HepG2 (cell line): ENCODE results near the gene PCBP1. TPM values are rescaled to one million over a fixed set of nuclear protein-coding genes. Genes with fewer than 3 reads are reported as not detected.

ENCODE experiments used
- BORCS8-MEF2B ChIP-seq: sonication (generic); formaldehyde crosslinking; IDR thresholded peaks from 2 replicates; pipeline ENCODE4 v1.8.0; 2022; ENCODE audit warnings: mild to moderate bottlenecking, missing genetic modification reagents
- BRCA1 ChIP-seq: sonication (generic); formaldehyde crosslinking; IDR thresholded peaks from 2 replicates; pipeline ENCODE4 v1.4.0; 2020; ENCODE audit warnings: missing genetic modification reagents
- FOSL2 ChIP-seq: sonication (generic); formaldehyde crosslinking; IDR thresholded peaks from 2 replicates; pipeline ENCODE4 v1.4.0; 2020; ENCODE audit warnings: missing genetic modification reagents
- HOXA3 ChIP-seq: sonication (generic); formaldehyde crosslinking; IDR thresholded peaks from 2 replicates; pipeline ENCODE4 v1.5.0; 2020; ENCODE audit warnings: missing genetic modification reagents
- KLF11 ChIP-seq: IDR thresholded peaks from 2 replicates; pipeline ENCODE4 v1.6.1; 2016; ENCODE audit warnings: missing compliant biosample characterization
- NCOA5 ChIP-seq: sonication (generic); formaldehyde crosslinking; IDR thresholded peaks from 2 replicates; pipeline ENCODE4 v1.4.0; 2020; ENCODE audit warnings: missing genetic modification reagents
- NFKB2 ChIP-seq: sonication (generic); formaldehyde crosslinking; IDR thresholded peaks from 2 replicates; pipeline ENCODE4 v1.4.0; 2020; ENCODE audit warnings: missing genetic modification reagents, borderline replicate concordance
- PHF5A ChIP-seq: IDR thresholded peaks from one replicate; pipeline ENCODE4 v1.6.1; 2018; ENCODE audit warnings: low read depth, missing genetic modification reagents; ENCODE audit not compliant: unreplicated experiment
- PHF8 ChIP-seq: sonication (generic); formaldehyde crosslinking; IDR thresholded peaks from 2 replicates; pipeline ENCODE4 v1.5.0; 2020; ENCODE audit warnings: missing genetic modification reagents
- POLR2G ChIP-seq: fragments of 200-400 bp; formaldehyde crosslinking; IDR thresholded peaks from 2 replicates; pipeline ENCODE4 v1.6.1; 2018; ENCODE audit warnings: mild to moderate bottlenecking, low read depth, low read length, moderate library complexity
- RBFOX2 ChIP-seq: fragments of 200-400 bp; formaldehyde crosslinking; IDR thresholded peaks from 2 replicates; pipeline ENCODE4 v1.6.1; 2017; ENCODE audit warnings: low read depth, mild to moderate bottlenecking, low read length
- RFX3 ChIP-seq: IDR thresholded peaks from 2 replicates; pipeline ENCODE4 v1.6.1; 2016; ENCODE audit warnings: missing biosample characterization, missing genetic modification reagents
- RFXANK ChIP-seq: IDR thresholded peaks from 2 replicates; pipeline ENCODE4 v1.6.1; 2016
- RNF2 ChIP-seq: fragments of 450-650 bp; conservative IDR thresholded peaks from 2 replicates; pipeline ENCODE4 v1.6.1; 2016; ENCODE audit warnings: low read depth
- YEATS2 ChIP-seq: sonication (generic); formaldehyde crosslinking; IDR thresholded peaks from 2 replicates; pipeline ENCODE4 v1.4.0; 2020; ENCODE audit warnings: missing genetic modification reagents, borderline replicate concordance
- ZFP82 ChIP-seq: sonication (generic); formaldehyde crosslinking; IDR thresholded peaks from 2 replicates; pipeline ENCODE4 v1.5.1; 2020; ENCODE audit warnings: mild to moderate bottlenecking, missing genetic modification reagents, borderline replicate concordance
- ZNF460 ChIP-seq: sonication (generic); formaldehyde crosslinking; IDR thresholded peaks from 2 replicates; pipeline ENCODE4 v1.5.1; 2020; ENCODE audit warnings: missing genetic modification reagents, mild to moderate bottlenecking, borderline replicate concordance
- ZNF552 ChIP-seq: sonication (generic); formaldehyde crosslinking; IDR thresholded peaks from 2 replicates; pipeline ENCODE4 v1.9.0; 2022; ENCODE audit warnings: missing genetic modification reagents, mild to moderate bottlenecking, borderline replicate concordance
- polyA plus RNA-seq, 8 experiments: library from polyadenylated mRNA; depleted of rRNA in 3 of 8; stranded (reverse) in 7 of 8; unstranded in 1 of 8; fragments of >200 nt; fragmentation: Illumina TruSeq in 4 of 8; extraction: Trizol in 4 of 8; gene quantifications; 2 replicates each; pipeline versions ENCODE4 v1.2.1 to v1.2.3, GENCODE V29; 2011 to 2016; ENCODE audit warnings: low read depth in 4 of 8, missing spikeins in 1 of 8, mixed read lengths in 1 of 8; ENCODE audit not compliant: insufficient read depth in 1 of 8
- total RNA-seq, 5 experiments: library from RNA; depleted of rRNA; stranded (reverse); fragments of >200 nt; fragmentation: Illumina TruSeq; extraction: Trizol; gene quantifications; 2 replicates each; pipeline ENCODE4 v1.2.3, GENCODE V29; 2016; ENCODE audit warnings: low read depth in 1 of 5
- TF ChIP-seq, protein P1 (sequence below): sonication (generic); formaldehyde crosslinking; IDR thresholded peaks from 2 replicates; pipeline ENCODE4 v1.4.0; 2020; ENCODE audit warnings: missing genetic modification reagents, borderline replicate concordance
- TF ChIP-seq, protein P2 (sequence below): sonication (generic); formaldehyde crosslinking; IDR thresholded peaks from 2 replicates; pipeline ENCODE4 v1.4.0; 2020; ENCODE audit warnings: missing genetic modification reagents, mild to moderate bottlenecking, borderline replicate concordance
- TF ChIP-seq, protein P3 (sequence below): sonication (generic); formaldehyde crosslinking; IDR thresholded peaks from 2 replicates; pipeline ENCODE4 v1.4.0; 2020; ENCODE audit warnings: missing genetic modification reagents
- TF ChIP-seq, protein P4 (sequence below): sonication (generic); formaldehyde crosslinking; conservative IDR thresholded peaks from 2 replicates; pipeline ENCODE4 v1.8.0; 2022; ENCODE audit warnings: low read depth, missing genetic modification reagents
- TF ChIP-seq, protein P5 (sequence below): sonication (generic); formaldehyde crosslinking; IDR thresholded peaks from 2 replicates; pipeline ENCODE4 v1.4.0; 2020; ENCODE audit warnings: missing genetic modification reagents, borderline replicate concordance

Gene PCBP1
- total and polyA plus RNA-seq, 2 of the 13 experiments (the other 11 are each of a cell fraction or from before 2014, with no cell fraction given), result 32.0 to 137 TPM

DNA sequence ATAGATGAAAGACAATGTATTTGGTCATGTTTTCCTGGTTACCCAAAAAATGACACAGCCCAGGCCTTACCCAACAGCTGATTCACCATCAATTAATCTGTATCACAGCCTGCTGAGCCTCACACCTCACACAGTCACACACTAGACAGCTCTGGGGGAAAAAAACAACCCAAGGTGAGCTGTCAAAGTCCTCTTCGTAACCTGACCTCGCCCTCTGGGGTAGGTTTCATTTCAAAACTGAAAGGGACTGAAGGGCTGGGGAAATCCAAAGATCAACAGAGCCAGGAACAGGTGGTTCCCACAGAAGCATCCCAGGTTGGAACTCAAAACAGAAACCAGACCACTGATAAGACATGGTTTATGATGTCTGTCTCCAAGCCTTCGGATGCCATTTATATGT is 18.2 kb upstream of the PCBP1 start (continued):
- TF ChIP-seq ZNF552 (CRISPR knock-in tag) (no peak), YEATS2 (CRISPR knock-in tag) (peak; percentile 47; the same call in 1 of the 2 replicates), RFXANK (CRISPR knock-in tag) (no peak), NCOA5 (CRISPR knock-in tag) (no peak), ZNF460 (CRISPR knock-in tag) (no peak), POLR2G (no peak), RFX3 (CRISPR knock-in tag) (no peak), PHF8 (CRISPR knock-in tag) (no peak), RBFOX2 (no peak), KLF11 (CRISPR knock-in tag) (no peak), ZFP82 (CRISPR knock-in tag) (no peak), PHF5A (CRISPR knock-in tag) (no peak), HOXA3 (CRISPR knock-in tag) (peak; percentile 47; the same call in 1 of the 2 replicates), NFKB2 (CRISPR knock-in tag) (no peak), FOSL2 (CRISPR knock-in tag) (peak; percentile 52), BORCS8-MEF2B (CRISPR knock-in tag) (no peak), BRCA1 (no peak), RNF2 (no peak)
- TF ChIP-seq, protein P1, sequence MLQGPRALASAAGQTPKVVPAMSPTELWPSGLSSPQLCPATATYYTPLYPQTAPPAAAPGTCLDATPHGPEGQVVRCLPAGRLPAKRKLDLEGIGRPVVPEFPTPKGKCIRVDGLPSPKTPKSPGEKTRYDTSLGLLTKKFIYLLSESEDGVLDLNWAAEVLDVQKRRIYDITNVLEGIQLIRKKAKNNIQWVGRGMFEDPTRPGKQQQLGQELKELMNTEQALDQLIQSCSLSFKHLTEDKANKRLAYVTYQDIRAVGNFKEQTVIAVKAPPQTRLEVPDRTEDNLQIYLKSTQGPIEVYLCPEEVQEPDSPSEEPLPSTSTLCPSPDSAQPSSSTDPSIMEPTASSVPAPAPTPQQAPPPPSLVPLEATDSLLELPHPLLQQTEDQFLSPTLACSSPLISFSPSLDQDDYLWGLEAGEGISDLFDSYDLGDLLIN (CRISPR knock-in tag), result no peak
- TF ChIP-seq, protein P2, sequence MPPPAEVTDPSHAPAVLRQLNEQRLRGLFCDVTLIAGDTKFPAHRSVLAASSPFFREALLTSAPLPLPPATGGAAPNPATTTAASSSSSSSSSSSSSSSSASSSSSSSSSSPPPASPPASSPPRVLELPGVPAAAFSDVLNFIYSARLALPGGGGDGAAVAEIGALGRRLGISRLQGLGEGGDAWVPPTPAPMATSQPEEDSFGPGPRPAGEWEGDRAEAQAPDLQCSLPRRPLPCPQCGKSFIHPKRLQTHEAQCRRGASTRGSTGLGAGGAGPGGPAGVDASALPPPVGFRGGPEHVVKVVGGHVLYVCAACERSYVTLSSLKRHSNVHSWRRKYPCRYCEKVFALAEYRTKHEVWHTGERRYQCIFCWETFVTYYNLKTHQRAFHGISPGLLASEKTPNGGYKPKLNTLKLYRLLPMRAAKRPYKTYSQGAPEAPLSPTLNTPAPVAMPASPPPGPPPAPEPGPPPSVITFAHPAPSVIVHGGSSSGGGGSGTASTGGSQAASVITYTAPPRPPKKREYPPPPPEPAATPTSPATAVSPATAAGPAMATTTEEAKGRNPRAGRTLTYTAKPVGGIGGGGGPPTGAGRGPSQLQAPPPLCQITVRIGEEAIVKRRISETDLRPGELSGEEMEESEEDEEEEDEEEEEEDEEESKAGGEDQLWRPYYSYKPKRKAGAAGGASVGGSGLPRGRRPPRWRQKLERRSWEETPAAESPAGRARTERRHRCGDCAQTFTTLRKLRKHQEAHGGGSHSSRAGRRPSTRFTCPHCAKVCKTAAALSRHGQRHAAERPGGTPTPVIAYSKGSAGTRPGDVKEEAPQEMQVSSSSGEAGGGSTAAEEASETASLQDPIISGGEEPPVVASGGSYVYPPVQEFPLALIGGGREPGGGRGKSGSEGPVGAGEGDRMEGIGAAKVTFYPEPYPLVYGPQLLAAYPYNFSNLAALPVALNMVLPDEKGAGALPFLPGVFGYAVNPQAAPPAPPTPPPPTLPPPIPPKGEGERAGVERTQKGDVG (CRISPR knock-in tag), result no peak
- TF ChIP-seq, protein P3, sequence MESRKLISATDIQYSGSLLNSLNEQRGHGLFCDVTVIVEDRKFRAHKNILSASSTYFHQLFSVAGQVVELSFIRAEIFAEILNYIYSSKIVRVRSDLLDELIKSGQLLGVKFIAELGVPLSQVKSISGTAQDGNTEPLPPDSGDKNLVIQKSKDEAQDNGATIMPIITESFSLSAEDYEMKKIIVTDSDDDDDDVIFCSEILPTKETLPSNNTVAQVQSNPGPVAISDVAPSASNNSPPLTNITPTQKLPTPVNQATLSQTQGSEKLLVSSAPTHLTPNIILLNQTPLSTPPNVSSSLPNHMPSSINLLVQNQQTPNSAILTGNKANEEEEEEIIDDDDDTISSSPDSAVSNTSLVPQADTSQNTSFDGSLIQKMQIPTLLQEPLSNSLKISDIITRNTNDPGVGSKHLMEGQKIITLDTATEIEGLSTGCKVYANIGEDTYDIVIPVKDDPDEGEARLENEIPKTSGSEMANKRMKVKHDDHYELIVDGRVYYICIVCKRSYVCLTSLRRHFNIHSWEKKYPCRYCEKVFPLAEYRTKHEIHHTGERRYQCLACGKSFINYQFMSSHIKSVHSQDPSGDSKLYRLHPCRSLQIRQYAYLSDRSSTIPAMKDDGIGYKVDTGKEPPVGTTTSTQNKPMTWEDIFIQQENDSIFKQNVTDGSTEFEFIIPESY (CRISPR knock-in tag), result no peak
- TF ChIP-seq, protein P4, sequence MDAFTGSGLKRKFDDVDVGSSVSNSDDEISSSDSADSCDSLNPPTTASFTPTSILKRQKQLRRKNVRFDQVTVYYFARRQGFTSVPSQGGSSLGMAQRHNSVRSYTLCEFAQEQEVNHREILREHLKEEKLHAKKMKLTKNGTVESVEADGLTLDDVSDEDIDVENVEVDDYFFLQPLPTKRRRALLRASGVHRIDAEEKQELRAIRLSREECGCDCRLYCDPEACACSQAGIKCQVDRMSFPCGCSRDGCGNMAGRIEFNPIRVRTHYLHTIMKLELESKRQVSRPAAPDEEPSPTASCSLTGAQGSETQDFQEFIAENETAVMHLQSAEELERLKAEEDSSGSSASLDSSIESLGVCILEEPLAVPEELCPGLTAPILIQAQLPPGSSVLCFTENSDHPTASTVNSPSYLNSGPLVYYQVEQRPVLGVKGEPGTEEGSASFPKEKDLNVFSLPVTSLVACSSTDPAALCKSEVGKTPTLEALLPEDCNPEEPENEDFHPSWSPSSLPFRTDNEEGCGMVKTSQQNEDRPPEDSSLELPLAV (CRISPR knock-in tag), result no peak
- TF ChIP-seq, protein P5, sequence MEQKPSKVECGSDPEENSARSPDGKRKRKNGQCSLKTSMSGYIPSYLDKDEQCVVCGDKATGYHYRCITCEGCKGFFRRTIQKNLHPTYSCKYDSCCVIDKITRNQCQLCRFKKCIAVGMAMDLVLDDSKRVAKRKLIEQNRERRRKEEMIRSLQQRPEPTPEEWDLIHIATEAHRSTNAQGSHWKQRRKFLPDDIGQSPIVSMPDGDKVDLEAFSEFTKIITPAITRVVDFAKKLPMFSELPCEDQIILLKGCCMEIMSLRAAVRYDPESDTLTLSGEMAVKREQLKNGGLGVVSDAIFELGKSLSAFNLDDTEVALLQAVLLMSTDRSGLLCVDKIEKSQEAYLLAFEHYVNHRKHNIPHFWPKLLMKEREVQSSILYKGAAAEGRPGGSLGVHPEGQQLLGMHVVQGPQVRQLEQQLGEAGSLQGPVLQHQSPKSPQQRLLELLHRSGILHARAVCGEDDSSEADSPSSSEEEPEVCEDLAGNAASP (CRISPR knock-in tag), result peak; percentile 84
